GM21619 (cell line): ENCODE measurements around the gene ATG9B.
"Not testable (repeated sequence)": the region's sequence is repeated elsewhere in the genome, so short reads cannot be mapped to it uniquely, and the experiment has no call there.

ENCODE experiments used
- ATAC-seq: cut with Tn5 transposase; IDR thresholded peaks from one replicate; pipeline ENCODE4 v1.9.1; 2021; ENCODE audit not compliant: unreplicated experiment

Gene ATG9B

GRCh38 chr7:151038951-151039849, 14.9 kb upstream of the ATG9B start:
- ATAC-seq: no peak

DNA sequence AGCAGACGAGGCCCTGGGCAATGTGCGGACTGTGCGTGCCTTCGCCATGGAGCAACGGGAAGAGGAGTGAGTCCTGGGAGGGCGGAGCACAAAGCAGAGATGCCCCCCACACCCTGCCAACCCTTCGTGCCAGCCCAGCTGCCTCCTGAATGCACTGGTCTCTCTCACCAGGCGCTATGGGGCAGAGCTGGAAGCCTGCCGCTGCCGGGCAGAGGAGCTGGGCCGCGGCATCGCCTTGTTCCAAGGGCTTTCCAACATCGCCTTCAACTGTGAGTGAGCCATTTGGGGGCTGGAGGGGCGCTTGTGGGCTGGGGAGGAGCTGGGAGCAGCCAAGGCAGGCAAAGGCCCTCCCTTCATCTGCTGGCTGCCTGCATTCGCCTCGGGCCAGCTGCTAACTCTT, 11.6 kb upstream of the ATG9B start:
- ATAC-seq: no peak

DNA sequence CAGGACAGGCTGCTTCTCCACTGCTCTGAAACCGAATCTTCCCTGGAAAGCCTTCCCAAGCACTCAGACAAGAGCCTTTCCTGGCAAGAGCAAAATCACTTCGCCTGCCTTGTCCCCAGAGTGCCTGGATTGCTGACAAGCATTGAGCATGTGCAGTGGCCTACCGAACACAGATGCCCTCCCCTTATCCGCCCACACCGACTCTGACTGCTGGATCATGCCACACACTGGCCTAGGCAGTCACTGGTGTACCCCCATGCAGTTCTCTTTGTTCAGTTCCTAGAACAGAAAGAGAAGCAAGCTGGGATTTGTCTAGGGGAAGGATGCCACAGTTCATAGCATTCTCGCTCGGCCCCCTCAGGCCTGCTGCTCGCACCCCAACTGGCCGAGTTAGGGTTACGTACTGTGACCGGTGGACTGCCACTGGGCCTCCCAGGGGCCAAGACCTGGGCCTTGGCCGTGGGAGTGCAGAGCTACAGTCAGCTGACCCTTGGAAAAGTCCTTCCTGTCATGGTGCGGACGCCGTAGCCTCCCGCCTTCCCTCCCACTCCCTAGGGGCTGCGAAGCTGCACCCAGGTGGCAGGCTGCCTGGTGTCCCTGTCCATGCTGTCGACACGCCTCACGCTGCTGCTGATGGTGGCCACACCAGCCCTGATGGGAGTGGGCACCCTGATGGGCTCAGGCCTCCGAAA, 10.9 kb upstream of the ATG9B start:
- ATAC-seq: no peak

DNA sequence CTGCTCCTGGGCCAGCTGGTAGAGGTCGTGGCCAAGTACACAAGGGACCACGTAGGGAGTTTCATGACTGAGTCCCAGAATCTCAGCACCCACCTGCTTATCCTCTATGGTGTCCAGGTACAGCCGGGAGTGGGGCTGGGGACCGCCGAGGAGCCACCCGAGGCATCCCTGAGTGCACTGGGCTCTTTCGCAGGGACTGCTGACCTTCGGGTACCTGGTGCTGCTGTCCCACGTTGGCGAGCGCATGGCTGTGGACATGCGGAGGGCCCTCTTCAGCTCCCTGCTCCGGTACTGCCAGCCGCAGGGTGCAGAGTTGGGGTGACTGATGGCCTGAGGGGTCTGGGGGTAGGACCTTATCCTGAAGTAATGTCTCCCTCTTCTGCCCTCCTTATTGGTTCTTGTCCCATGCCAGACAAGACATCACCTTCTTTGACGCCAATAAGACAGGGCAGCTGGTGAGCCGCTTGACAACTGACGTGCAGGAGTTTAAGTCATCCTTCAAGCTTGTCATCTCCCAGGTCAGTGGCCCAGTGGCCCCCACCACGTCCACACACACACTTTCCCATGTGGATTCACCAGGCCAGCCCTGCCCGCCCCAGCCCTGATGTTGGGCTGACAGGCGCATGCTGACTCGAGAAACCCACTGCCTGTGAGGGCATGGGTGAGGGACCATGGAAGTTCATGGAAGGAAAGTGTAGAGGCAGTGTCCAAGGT, 10.2 kb upstream of the ATG9B start:
- no peak for ATAC-seq

GRCh38 chr7:151033864-151034249, 9.6 kb upstream of the ATG9B start:
- ATAC-seq: no peak

GRCh38 chr7:151032936-151033863, 8.9 kb upstream of the ATG9B start:
- no peak for ATAC-seq

- ATAC-seq: no peak
Measured at GRCh38 chr7:151031011-151031410, 6.7 kb upstream of the ATG9B start.

DNA sequence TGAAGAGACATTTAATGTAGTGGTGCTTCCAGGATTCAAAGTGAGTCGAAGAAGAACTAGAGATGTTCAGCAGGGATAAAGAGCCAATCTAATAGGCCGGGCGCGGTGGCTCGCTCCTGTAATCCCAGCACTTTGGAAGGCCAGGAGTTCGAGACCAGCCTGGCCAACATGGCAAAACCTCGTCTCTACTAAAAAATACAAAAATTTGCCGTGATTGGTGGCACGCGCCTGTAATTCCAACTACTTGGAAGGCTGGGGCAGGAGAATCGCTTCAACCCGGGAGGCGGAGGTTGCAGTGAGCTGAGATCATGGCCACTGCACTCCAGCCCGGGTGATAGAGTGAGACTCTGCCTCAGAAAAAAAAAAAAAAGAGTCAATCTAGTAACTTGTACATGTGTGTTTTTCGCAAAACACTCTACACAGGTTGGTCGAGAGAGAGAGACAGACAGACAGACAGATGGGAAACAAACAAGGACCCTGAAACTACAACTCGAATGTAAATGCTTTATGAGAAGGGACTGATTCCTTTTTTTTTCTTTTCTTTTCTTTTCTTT, 4.7 kb upstream of the ATG9B start:
- ATAC-seq: no peak

DNA sequence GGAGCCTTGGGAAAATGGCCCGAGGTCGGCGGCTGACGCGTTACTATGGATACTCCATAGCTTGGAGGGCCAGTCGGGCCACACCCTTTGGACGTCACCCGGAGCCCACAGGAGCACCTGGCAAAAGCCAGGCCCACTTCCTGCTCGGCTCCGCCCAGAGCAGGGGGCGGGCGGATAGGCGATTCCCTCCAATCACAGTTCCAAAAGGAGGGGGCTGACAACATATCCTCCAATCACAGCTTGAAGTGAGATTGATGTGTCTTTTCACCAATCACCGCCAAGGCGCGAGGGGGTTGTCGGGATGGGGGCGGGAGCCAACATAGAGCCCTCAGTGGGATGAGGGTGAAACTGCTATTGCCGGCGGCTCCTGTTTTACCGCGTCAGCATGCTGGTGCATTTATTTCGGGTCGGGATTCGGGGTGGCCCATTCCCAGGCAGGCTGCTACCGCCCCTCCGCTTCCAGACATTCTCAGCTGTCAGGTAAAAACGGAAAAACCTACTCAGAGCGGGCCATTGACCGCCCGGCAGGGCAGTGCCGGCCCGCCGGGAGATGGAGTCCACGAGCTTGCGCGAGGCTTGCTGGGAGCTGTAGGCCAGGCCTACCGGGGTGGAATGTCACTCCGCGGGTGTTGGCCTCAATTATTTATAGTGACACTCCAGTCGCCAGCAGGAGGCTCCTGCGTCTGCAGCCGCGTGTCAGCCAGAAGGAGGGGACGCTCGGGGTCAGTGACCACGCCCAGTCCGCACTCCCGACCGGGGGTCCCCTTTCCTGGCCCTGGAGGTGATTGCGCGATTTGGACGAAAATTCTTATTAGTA, 4.0 kb upstream of the ATG9B start, which contains the start of gene ABCB8:
TSS of gene ABCB8 (plus strand) at position 320 of the 817 bp plus-strand sequence. CDS start at position 386, 66 bp downstream.
- peak; percentile 94 for ATAC-seq

- not testable (repeated sequence) for ATAC-seq
Measured at GRCh38 chr7:151027728-151028130, 3.4 kb upstream of the ATG9B start.

- ATAC-seq: not testable (repeated sequence)
Measured at GRCh38 chr7:151026771-151027727, 2.8 kb upstream of the ATG9B start.

GRCh38 chr7:151025924-151026671, 1.8 kb upstream of the ATG9B start:
- ATAC-seq: no peak

GRCh38 chr7:151023232-151023631, 1.1 kb downstream of the ATG9B start:
- no peak for ATAC-seq

- no peak for ATAC-seq
Measured at GRCh38 chr7:151020231-151020630, 4.1 kb downstream of the ATG9B start.

DNA sequence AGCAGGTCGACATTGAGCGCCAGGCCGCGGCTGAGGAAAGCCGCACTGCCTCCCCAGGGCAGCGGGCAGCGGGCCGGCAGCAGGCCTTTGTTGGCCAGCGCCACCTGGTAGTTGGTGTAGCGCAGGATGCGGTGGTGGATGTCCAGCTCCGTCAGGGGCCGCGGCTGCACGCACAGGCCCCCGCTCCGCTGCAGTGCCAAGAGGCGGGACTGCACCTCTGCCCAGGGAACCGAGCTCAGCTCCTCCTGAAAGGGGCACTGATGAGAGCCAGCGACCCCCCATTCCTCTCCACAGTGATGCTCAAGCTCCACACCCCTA, 5.2 kb downstream of the ATG9B start:
- ATAC-seq: no peak

GRCh38 chr7:151018421-151019129, 5.7 kb downstream of the ATG9B start:
- ATAC-seq: no peak

DNA sequence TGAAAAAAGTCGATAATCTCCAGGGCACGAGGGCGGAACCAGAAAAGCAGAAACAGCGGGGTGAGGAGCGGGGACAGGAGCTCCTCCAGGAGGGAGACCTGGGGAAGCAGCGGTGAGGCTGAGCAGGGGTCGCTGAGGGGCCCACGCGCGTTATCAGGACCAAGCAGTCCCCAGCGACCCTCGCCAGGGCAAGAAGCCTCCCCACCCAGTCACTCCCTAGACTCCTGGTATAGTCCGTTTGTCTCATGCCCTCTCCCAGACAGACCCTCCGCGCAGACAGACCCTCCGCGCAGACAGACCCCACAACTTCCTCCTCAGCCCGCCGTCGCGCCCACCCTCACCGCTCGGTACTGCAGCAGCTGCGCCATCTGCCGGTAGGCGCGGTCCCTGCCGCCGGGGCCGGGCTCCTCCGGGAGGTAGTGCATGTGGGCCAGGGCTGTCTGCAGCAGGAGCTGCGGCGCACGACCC, 6.3 kb downstream of the ATG9B start:
- peak; percentile 59 for ATAC-seq
